ENCODE data around the gene SLC4A3. TPM values are rescaled to one million over a fixed set of nuclear protein-coding genes. Genes with fewer than 3 reads are reported as not detected.

Gene SLC4A3
- total RNA-seq, 1 experiment from 2014 or later: 23.0 TPM

- Histone ChIP-seq H3K27ac (ENCODE audit: low read depth, low read length) (no peak overlapping the region; the same call in 1 of the 2 replicates), H3K4me3 (replicated peaks in 1 of 2; ENCODE audit: low read depth in 1 of 2, low read length in 2 of 2) (no peak overlapping the region), H2AFZ (ENCODE audit: low read depth, low read length, poor library complexity, severe bottlenecking) (peak overlapping the region; percentile 41), H3K27me3 (ENCODE audit: insufficient read depth, low read length) (no peaks in the 10 kb centered on the region), H4K20me1 (ENCODE audit: insufficient read depth) (no peaks in the 10 kb centered on the region), H3K9ac (ENCODE audit: low read length) (no peak overlapping the region), H3K79me2 (ENCODE audit: insufficient read depth, low read length) (no peaks in the 10 kb centered on the region), H3K4me1 (ENCODE audit: control insufficient read depth in 1 of 2, insufficient read depth in 2 of 2, low read length in 2 of 2) (peaks cover 0 to 21% of the 10 kb centered on the region in 2 experiments; a peak in 2 of 4 replicates), H3K36me3 (ENCODE audit: control insufficient read depth in 1 of 2, insufficient read depth in 2 of 2, low read length in 2 of 2) (no peaks in the 10 kb centered on the region), H3K9me3 (ENCODE audit: control insufficient read depth in 1 of 2, insufficient read depth in 1 of 2, low read depth in 1 of 2, low read length in 2 of 2) (peaks cover 0 to 17% of the 10 kb centered on the region in 2 experiments; a peak in 1 of 4 replicates), H3K4me2 (ENCODE audit: low read length) (peak overlapping the region; percentile 24; the same call in 1 of the 2 replicates), H3K9me2 (ENCODE audit: insufficient read depth) (no peaks in the 10 kb centered on the region)
- peak; percentile 59 for ATAC-seq
- CTCF ChIA-PET: no interaction called here
- POLR2A ChIA-PET: interaction anchor here (1.2 kb wide), 1 partner anchor 16 kb away, joined by 4 read pairs; no protein-coding TSS in a partner anchor
- DNase-seq (ENCODE audit: low read depth, low spot score): peak; percentile 35
- BruUV-seq (replicated peaks): no TSS peak
- intact Hi-C loops (cut with micrococcal nuclease): no loop called here
- RAD21 ChIA-PET (ENCODE audit: low non-redundant PET in 1 of 2, low total read pairs in 2 of 2, uncharacterized antibody in 2 of 2, unreplicated experiment in 2 of 2): no interaction called here
- TF ChIP-seq SP1 (IDR thresholded peaks at IDR 0.05; ENCODE audit: low read depth): peak; percentile 32
- no peak for TF ChIP-seq TCF7L2 (IDR thresholded peaks at IDR 0.05; ENCODE audit: borderline replicate concordance, extremely low read depth, insufficient read depth, insufficient read length)
- no peak for TF ChIP-seq EGR1 (IDR thresholded peaks at IDR 0.05; ENCODE audit: low read depth)
- no peak for TF ChIP-seq RAD21 (IDR thresholded peaks at IDR 0.05; ENCODE audit: low read depth)
- no peak for TF ChIP-seq ATF3 (IDR thresholded peaks at IDR 0.05)
- TF ChIP-seq REST (IDR thresholded peaks at IDR 0.05; ENCODE audit: low read depth): no peak
- 0 out of 2 replicates have a peak, but pooled peaks have one; percentile 22 for TF ChIP-seq CEBPB (IDR thresholded peaks at IDR 0.05; ENCODE audit: low read depth)
- no peak for TF ChIP-seq MAX (IDR thresholded peaks at IDR 0.05)
- TF ChIP-seq POLR2AphosphoS5 (IDR thresholded peaks at IDR 0.05; ENCODE audit: low read depth, low read length): no peak
- no peak for TF ChIP-seq SRF (IDR thresholded peaks at IDR 0.05; ENCODE audit: low read depth)
- no peak for TF ChIP-seq POLR2A (IDR thresholded peaks at IDR 0.05; ENCODE audit: borderline replicate concordance, extremely low read depth, insufficient read depth, insufficient read length)
- TF ChIP-seq EZH2 (IDR thresholded peaks at IDR 0.05): no peak
- peak; percentile 59 for TF ChIP-seq YY1 (IDR thresholded peaks at IDR 0.05; ENCODE audit: extremely low read depth, insufficient replicate concordance, low read depth, low read length)
- peak; percentile 46 for TF ChIP-seq ZBTB33 (IDR thresholded peaks at IDR 0.05; ENCODE audit: extremely low read depth, insufficient replicate concordance, low read length)
- TF ChIP-seq CTCF (IDR thresholded peaks at IDR 0.05 in 2 of 3, conservative IDR thresholded peaks at IDR 0.05 in 1 of 3; ENCODE audit: borderline replicate concordance in 1 of 3, insufficient read depth in 1 of 3, low read depth in 2 of 3, low read length in 2 of 3): no peak
- no peak for TF ChIP-seq FOSL1 (IDR thresholded peaks at IDR 0.05; ENCODE audit: low read depth)
- TF ChIP-seq ZNF274 (IDR thresholded peaks at IDR 0.05; ENCODE audit: low read depth, low read length): no peak
- no peak; the same call in 1 of the 2 replicates for TF ChIP-seq ELF1 (IDR thresholded peaks at IDR 0.05; ENCODE audit: borderline replicate concordance, low read depth)
Observed at GRCh38 chr2:219661197-219661954, 33.9 kb downstream of the SLC4A3 start.

Data from HCT116 (cell line).